ENCODE measurements around the gene ITGA5. TPM values are rescaled to one million over a fixed set of nuclear protein-coding genes. Genes with fewer than 3 reads are reported as not detected.
A peak's percentile ranks its signal among the peaks of the same experiment; 100 is the strongest.

The ITGA5 gene
- total RNA-seq, 1 donor from 2014 or later = 317 TPM

DNA sequence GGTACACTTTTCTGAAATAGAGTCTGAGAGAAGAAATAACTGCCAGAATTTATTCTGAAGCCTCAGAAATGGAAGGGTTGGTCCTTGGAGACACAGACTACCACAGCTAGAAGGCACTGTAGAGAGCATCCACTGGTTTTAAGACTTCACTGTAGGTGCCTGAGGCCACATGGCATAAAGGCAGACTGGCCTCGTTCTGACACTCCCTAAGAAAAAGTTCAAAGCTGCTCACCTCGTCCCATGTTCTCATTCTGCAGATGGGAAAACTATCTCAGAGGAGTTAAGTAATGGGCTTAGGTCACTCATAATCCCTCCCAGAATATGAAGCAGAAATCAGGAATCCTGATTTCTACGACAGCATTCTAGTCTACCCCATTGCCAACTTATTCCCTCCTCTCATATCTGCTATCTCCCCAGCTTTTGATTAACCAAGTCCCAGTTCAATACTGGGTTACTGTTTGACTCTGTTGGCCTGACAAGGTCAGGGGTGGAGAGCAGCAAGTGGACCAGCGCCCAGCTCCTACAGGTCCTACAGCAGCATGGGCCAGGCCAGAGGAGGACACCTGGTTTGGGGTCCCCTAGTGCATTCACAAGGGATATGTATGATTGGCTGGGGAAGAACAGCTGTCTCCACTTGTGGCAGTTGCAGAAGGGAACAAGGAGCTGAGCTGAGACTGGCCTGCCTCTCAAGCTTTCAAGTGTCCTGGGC lies 3.7 kb downstream of the ITGA5 start:
- no peak for DNase-seq (ENCODE audit: low read depth)
- FAIRE-seq = no peak
- Histone ChIP-seq H3K9ac (ENCODE audit: low read length) (no peak overlapping the region), H3K27me3 (ENCODE audit: insufficient read depth, low read length) (no peaks in the 10 kb centered on the region), H3K4me3 (ENCODE audit: insufficient read depth, low read depth, low read length) (no peak overlapping the region), H3K79me2 (ENCODE audit: insufficient read depth, low read length) (peaks cover 87% of the 10 kb centered on the region), H3K9me3 (ENCODE audit: insufficient read depth, low read depth, low read length) (no peaks in the 10 kb centered on the region), H2AFZ (ENCODE audit: low read depth, low read length) (no peak overlapping the region), H3K36me3 (ENCODE audit: insufficient read depth, low read length) (no peaks in the 10 kb centered on the region), H3K4me1 (ENCODE audit: insufficient read depth, low read length) (peaks cover 60% of the 10 kb centered on the region), H3K27ac (ENCODE audit: low read depth, low read length) (no peak overlapping the region), H3K4me2 (ENCODE audit: low read length) (peak overlapping the region; percentile 11), H4K20me1 (ENCODE audit: insufficient read depth, low read length) (peaks cover 67% of the 10 kb centered on the region)
- Mint-ChIP-seq H3K4me3 (ENCODE audit: unreplicated experiment) (peak overlapping the region; percentile 72), H3K4me1 (ENCODE audit: low read depth, unreplicated experiment) (peaks cover 42% of the 10 kb centered on the region), H3K27ac (ENCODE audit: unreplicated experiment) (no peak overlapping the region), H3K36me3 (ENCODE audit: low read depth, unreplicated experiment) (peaks cover 4% of the 10 kb centered on the region), H3K27me3 (ENCODE audit: low read depth, unreplicated experiment) (no peaks in the 10 kb centered on the region), H3K9me3 (ENCODE audit: unreplicated experiment) (no peaks in the 10 kb centered on the region)
- TF ChIP-seq, protein P1, sequence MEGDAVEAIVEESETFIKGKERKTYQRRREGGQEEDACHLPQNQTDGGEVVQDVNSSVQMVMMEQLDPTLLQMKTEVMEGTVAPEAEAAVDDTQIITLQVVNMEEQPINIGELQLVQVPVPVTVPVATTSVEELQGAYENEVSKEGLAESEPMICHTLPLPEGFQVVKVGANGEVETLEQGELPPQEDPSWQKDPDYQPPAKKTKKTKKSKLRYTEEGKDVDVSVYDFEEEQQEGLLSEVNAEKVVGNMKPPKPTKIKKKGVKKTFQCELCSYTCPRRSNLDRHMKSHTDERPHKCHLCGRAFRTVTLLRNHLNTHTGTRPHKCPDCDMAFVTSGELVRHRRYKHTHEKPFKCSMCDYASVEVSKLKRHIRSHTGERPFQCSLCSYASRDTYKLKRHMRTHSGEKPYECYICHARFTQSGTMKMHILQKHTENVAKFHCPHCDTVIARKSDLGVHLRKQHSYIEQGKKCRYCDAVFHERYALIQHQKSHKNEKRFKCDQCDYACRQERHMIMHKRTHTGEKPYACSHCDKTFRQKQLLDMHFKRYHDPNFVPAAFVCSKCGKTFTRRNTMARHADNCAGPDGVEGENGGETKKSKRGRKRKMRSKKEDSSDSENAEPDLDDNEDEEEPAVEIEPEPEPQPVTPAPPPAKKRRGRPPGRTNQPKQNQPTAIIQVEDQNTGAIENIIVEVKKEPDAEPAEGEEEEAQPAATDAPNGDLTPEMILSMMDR (IDR thresholded peaks at IDR 0.05; ENCODE audit: insufficient read depth, low read depth, low read length) = no peak
- no peak for TF ChIP-seq EZH2 (IDR thresholded peaks at IDR 0.05; ENCODE audit: insufficient read depth, low read length)

DNA sequence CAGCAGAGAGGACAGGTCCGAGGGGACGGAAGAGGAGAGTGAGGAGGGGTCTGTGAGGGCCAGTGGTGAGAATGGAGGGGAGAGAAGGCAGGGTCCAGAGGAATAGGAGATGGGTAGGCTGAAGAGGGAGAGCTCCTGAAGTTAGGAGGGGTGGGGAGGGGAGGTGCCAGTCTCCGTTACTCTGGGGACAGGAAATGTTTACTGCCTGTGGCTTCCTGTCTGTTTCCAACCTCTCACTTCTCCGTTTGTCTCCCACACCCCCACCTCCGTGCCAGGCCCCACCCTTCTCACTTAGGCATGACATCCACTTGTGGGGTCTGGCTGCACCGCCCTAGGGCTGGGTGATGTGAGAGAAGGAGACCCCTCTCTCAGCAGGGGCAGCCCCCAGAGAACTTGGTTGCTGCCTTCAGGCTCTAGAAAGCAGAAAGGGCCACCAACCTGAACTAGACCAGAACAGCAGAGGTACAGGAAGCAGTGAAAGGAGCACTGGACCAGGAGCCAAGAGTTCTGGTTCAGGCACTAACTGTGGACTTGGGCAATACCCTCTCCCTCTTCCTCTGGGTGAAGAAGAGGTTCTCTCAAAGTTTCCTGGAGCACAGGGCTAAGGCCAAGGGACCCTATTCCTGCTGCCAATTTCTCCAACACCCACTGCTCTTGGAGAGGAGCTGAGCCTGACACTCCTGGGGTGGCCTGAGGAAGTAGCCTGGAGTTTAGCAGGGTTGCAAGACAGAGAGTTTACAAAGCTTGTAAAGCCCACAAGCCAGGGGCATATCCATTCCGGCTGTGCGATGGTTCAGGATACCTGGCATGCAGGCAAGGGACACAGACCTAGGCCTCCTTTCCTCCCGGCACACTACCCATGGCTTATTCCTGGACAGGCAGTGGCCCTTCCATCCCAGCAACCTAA lies 5.5 kb downstream of the ITGA5 start:
- H3K79me2 ChIP-seq (ENCODE audit: insufficient read depth, low read length) = peaks cover 96% of the 10 kb centered on the region
- H3K9me3 ChIP-seq (ENCODE audit: insufficient read depth, low read depth, low read length) = no peaks in the 10 kb centered on the region
- H3K4me3 Mint-ChIP-seq (ENCODE audit: unreplicated experiment) = peak overlapping the region; percentile 74
- TF ChIP-seq EZH2 (IDR thresholded peaks at IDR 0.05; ENCODE audit: insufficient read depth, low read length) = no peak
- TF ChIP-seq, protein P1 (IDR thresholded peaks at IDR 0.05; ENCODE audit: insufficient read depth, low read depth, low read length) = no peak
- H3K27ac ChIP-seq (ENCODE audit: low read depth, low read length) = peak overlapping the region; percentile 70
- no peaks in the 10 kb centered on the region for H3K27me3 ChIP-seq (ENCODE audit: insufficient read depth, low read length)
- H3K9ac ChIP-seq (ENCODE audit: low read length) = peak overlapping the region; percentile 62
- peaks cover 14% of the 10 kb centered on the region for H3K36me3 ChIP-seq (ENCODE audit: insufficient read depth, low read length)
- H4K20me1 ChIP-seq (ENCODE audit: insufficient read depth, low read length) = peaks cover 84% of the 10 kb centered on the region
- peak; percentile 26 for DNase-seq (ENCODE audit: low read depth)
- no peaks in the 10 kb centered on the region for H3K27me3 Mint-ChIP-seq (ENCODE audit: low read depth, unreplicated experiment)
- peaks cover 7% of the 10 kb centered on the region for H3K36me3 Mint-ChIP-seq (ENCODE audit: low read depth, unreplicated experiment)
- H3K27ac Mint-ChIP-seq (ENCODE audit: unreplicated experiment) = peak overlapping the region; percentile 58
- no peaks in the 10 kb centered on the region for H3K9me3 Mint-ChIP-seq (ENCODE audit: unreplicated experiment)
- peaks cover 50% of the 10 kb centered on the region for H3K4me1 ChIP-seq (ENCODE audit: insufficient read depth, low read length)
- no peak overlapping the region for H3K4me3 ChIP-seq (ENCODE audit: insufficient read depth, low read depth, low read length)
- H2AFZ ChIP-seq (ENCODE audit: low read depth, low read length) = no peak overlapping the region
- no peak for FAIRE-seq
- H3K4me2 ChIP-seq (ENCODE audit: low read length) = peak overlapping the region; percentile 73
- H3K4me1 Mint-ChIP-seq (ENCODE audit: low read depth, unreplicated experiment) = peaks cover 42% of the 10 kb centered on the region
